Measurements from ENCODE around the gene CENPU.

Gene CENPU

DNA sequence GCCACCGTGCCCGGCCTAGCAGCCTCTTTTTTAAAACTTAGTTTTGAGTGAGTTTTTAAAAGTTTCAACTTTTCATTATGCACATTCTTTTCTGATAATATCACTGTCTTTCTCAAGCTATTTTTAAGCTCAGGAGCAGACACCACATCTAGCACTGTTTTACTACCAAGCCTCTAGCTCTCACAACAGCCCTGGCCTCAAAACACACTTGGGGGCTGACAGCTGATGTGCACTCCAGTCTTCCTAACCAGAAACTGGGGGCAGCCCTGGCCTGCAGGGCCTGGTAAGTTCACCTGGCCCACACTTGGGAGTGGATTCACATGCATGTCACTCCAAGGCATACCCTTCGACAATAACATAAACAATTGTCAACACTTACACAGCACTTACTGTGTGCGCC, 34.0 kb downstream of the CENPU start:
- no peak for DNase-seq

DNA sequence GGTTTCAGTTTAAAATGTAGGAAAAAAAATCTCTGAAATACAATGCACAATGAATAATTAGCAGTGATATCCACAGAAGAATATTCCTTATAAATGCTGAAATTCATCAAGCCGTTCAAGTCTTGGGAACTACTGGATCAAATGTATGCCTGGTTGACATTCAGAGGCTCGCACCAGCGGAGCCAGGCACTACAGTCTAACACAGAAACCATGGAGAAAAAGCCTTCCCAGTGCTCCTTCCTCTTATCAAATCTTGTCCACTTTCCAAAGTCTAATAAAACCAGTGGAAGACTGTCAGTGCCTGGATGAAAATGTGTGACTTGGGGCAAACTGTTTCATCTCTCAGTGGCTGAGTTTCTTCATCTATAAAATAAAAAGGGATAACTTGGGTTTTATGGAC, 35.9 kb downstream of the CENPU start:
- no peak for DNase-seq

DNA sequence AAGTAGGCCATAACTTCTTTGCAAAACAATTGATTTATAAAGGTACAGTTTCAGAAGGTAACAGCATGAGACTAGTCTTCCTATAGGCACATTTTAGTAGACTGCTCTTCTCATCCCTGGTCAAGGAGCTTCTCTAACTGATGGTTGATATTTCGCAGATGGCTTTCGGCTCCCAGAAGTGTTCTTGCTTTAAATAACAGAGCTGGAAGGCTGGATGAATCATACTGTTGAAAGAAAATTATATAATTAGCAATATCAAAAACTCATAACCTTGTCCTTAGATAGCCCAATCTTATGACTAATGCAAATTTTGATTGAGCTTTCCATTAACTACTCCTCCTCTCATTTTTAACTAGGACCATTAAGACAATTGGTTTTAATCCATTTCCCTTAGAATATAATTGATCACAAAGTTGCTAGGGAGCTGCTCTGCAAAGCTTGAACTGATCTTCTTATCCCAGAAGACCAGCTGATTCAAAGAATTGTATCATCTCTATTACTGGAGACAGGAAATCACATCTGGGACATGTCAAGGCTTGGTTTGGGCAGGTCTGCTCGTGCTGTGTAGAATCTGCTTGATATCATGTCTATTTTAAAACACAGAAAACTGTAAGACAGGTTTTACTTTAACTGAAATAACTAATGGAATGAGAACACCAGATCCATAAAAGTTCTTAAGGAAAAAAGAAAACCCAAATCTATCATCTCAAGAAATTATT, 38.6 kb downstream of the CENPU start:
- no peak for DNase-seq

DNA sequence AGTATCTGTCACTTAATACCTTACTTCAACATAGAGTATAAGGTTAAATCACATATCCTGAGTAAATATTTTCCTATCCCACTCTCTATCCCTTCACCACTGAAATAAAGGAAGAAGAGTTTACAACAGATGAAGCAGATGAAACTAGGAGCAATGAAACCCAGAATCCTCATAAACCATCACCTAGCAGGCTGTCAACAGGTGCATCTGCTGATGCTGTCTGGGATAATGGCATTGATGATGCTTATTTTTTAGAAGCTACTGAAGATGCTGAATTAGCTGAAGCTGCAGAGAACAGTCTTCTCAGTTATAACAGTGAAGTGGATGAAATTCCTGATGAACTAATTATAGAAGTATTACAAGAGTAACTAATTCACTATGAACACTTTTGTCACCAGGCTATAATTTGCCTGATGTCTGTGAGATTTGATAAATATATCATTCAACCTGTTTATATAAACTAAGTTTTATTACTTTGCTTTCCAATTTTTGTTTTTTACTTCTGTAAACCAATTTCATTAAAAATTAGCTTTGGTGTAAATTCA, 39.4 kb downstream of the CENPU start:
- DNase-seq = no peak

DNA sequence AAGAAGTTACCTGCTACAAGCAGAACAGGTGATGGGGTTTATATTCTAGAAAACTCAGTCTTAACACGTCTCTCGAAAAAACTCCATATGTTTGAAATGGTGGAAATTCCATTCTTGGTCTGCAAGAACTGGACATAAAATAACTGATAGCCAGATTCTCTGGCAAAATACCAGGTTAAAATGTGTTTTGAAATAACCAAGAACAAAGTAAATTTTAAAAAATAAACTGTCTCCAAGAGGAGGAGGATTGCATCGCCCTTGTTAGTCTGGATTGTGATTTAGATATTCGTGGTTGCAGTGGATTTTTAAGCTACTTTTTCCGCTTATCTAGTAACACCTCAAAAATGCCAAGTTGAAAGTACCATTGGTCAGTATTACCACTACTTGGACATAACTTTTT, 40.8 kb downstream of the CENPU start:
- no peak for DNase-seq

DNA sequence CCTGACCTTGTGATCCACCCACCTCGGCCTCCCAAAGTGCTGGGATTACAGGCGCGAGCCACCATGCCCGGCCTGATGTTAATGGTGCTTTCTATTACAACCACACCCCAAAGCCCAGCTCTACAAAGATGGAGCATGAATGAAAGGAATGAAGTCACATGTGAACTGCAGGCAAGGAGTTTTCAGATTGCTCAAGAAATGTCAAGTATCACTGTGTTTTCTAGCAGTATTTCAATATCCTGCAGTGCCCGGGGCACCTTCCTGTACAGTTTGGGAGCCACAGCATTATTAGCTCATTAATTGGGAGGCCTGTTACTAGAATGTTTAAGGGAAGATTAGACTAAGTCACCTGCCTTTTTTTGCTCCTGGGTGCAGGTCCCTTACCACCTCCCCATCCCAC, 44.2 kb downstream of the CENPU start:
- no peak for DNase-seq

DNA sequence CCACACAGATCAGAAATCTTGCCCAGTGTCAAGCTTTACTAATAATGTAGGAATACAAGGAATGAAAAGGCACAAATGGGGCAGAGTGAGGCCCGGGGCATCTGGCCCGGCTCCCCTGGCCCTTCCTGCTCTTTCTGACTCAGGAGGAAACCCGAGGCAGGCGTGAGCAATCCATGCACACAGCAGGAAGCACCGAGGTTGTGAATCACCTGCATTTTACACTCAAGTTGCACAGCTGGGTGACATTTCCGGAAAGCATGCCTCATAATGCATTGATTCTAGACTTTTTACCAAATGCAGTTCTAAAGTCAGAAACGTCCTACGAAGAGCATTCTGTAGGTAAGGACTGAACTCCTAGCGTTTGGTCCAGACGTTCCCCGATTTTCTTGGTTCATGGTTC, 45.4 kb downstream of the CENPU start:
- DNase-seq = no peak

DNA sequence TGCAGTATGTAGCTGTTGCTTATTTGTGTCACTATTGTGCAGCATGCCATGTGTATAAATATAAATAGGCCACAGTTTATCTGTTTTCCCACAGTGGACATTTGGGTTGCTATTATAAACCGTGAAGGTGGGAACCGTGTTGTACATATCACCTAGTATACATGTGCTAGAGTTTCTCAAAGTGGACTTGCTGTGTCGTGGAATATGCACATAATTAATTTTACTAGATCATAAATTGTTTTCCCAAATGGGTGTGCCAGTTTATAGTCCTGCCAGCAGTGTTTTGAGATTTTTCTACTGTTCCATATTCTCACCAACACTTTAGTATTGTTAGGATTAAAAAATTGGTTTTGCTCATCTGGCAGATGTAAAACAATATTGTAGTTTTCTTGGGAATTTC, 45.9 kb downstream of the CENPU start:
- DNase-seq = no peak

DNA sequence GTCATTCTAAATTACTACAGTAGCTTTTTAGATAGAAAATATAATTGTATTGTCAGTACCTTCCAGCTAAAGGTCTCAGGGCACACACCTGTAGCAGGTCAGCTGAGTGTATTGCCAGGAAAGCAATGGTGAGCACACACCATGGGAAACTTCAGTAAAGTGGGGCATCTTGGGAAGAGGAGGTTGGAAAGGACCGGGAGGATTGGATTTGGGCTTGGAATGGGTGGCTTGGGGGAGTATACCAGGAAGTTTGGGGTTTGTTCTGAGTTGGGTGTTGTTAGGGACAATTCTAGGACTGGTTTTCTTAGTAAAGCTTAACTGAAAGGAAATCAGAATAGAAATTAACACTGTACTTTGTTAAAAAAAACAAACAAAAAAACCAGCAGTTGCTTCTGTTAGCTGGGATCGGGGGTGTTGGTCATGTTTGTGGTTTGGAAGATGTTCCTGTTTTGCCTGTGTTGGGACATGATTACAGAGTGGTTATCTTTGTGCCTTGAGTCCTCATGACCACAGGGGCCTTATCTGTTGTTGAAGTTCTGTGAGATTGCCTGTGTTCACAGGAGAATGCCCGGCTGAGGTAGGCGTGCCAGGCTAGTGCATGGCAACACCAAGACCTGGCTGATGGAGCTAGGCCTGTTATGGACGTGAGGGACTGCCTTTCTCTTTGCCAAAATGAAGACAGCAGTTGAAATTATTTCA, 49.3 kb downstream of the CENPU start:
- no peak for DNase-seq

DNA sequence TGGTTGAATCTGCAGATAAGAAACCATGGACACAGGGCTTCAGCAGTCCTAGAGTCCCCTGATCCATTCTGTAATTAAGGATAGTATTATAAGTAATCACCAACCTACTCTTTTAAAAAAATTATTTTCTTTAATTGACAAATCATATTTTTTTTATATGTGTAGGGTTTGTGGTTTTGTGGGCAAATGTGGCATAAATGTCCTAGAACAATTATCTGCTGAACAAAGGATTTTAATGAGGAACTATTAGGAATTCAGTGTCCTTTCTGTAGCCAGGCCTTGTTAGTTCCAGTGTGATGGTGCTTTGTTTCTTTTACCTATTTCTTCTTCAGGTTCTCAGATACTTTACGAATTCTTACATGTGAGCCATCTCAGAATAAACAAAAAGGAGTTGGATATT, 52.0 kb downstream of the CENPU start:
- no peak for DNase-seq

DNA sequence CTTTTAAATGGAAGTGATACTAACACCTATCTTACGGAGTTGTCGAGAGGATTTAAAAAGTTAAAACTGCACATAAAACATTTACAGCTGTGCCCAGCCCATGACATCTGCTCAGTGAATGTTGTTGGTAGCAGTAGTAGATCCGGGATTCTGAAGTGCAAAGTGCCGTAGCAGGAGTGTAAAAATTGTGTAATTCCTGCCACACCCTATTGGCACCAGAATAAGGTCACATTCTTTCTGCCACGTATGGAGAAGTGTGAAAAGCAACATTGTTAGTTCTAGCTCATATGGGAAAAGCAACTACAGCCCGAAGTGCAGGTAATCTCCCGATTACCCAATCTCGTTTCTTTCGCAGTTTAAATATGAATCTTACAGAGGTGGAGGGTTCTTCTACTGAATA, 53.2 kb downstream of the CENPU start:
- DNase-seq = no peak

DNA sequence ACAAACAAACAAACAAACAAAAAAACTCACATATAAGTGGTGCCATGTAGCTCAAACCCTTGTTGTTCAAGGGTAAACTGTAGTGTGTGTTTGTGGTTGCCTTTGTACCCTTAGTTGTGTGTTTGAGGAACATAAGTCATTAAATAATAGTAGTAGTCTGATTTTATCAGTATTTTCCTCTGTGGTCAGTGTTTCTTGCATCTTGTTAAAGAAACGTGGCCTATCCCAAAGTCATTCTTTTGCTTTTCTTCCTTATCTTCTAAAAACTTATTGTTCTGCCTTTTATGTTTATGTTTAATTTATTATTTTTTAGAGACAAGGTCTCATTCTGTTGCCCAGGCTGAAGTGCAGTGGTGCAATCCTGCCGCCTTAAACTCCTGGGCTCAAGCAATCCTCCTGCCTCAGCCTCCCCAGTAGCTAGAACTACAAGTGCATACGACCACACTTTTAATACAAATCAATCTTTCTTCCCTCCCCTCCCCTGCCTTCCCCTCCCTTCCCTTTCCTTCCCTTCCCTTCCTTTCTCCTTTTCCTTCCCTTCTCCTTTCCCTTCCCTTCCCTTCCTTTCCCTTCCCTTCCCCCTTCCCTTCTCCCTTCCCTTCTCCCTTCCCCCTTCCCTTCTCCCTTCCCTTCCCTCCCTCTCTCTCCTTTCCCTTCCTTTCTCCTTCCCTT, 57.9 kb downstream of the CENPU start:
- no peak for DNase-seq

DNA sequence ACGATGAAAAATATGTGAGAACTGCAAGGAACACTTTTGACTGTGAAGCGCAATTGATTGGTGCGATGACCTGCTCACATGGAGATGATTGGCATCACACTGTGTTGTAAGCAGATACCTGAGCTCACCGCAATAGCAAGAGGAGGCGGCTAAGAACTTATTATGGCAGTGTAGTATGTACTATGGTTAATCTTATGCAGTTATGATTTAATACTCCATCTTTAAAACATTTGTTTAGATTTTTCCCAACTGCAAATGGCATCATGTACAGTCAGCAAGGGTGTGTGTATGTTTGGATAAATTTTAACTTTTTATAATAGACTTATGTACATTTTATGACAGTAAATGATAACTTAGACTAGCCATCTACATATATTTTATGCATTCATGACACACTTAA, 58.9 kb downstream of the CENPU start:
- DNase-seq = no peak

DNA sequence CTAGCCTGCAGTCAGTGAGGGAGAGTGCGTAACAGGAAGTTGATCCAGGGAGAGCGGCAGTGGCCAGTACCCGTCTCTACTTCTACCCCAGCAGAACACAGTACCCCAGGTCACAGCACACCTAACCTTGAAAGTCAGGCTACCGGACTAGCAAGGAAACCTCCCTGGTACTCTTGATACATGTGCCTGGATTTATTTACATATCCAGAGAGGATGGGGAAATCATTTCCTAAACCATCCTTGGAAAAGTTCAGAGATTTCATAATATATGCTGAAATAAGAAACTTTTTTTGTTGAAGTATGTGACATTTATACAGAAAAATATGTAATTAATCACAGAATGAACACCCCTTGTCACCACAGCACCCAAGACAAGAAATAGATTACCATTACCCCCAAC, 59.9 kb downstream of the CENPU start:
- no peak for DNase-seq

DNA sequence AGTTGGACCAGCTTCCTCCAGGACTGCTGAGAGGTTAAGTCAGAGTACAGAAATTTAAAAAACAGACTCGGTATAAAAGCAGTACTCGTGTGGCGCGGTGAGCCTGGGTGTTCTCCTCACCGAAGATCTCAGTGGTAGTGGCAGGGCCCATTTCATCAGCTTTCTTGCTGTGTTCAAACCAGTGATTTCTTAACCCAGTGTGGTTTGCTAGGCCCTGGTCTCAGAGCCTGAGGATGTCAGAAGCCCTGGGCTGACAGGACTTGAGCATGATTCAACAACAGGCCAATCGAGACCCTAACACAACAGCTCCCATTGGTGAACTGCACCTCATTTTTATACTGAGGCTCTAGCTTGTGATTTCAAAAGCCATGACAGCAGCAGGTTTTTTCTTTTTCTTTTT, 61.2 kb downstream of the CENPU start:
- DNase-seq = no peak

DNA sequence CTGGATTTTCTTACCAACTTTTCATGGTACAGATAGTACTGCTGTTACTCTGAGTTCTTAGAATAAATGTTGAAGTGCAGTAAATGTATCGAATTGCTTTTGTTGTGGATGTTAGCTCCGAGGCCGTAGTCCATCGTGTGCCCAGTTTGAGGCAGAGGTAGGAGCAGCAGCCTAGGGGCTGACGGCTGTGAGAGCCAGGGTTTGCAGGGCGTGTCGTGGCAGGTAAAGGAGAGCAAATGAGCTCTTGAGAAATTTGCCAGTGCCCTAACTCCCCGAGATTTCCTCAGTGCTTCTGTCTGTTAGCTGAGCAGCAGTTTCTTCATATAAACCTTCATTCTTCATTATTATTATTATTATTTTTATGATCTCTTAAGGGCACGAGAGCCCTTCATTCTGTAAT, 62.8 kb downstream of the CENPU start:
- DNase-seq = no peak

DNA sequence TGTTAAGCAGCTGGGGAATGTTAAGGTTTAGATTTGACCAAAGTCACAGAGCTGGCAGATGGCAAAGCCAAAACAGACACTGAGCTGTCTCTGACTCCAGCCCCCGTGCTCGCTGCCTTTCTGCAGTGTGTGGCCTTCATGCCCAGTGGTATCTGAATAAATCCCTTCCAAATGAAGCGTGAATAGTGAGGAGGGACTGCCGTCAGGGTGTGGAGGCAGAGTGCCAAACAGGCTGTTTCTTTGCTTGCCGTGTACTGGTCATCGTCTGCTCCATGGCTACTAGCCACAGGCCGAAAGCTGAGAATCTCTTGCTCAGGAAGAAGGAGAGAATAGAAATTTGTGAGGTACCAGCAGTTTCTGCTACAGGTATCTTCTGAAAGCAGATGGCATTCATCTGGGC, 64.6 kb downstream of the CENPU start:
- no peak for DNase-seq

DNA sequence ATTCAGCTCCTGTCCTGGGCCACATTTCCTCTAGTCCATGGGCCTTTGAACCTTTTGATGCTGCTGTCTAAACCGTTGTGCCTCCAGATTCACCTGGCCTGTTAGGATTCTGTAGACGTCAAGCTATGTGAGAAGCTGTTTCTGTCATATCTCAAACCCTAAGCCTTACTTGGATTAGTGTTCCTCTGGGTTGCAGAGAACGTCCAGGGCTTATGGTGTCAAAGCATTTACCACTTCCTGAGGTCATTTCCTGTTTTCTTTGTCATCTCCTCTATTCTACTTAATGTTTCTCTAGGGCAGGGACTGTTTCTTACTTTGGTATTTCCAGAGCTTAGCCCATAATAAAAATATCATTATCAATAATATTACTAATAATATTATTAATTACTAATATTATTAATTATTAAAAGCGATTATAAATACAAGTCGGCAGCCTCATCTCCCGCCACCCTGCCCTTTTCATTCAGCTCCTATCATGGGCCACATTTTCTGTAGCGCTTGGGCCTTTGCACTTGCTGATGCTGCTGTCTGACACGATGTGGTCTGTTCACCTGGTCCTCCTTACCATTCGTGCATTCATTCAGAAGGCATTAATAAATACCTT, 65.3 kb downstream of the CENPU start:
- no peak for DNase-seq

DNA sequence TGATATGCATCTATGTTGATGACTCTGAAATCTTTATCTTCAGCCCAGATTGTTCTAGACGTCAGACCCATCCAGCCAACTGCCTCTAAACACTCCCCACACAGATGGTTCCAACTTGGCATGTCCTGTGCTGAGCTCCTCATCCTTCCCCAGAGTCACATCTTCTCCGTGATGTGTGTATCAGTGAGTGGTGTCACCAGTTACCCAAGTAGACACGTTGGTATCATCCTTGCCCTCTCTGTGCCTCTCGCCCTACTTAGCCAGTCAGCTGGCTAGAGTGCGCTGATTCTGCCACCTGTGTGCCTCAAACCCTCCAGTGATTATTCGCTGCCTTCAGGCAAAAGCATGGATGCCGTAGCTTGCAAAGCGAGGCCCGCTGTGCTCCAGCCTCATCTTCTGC, 65.8 kb downstream of the CENPU start:
- DNase-seq = no peak

DNA sequence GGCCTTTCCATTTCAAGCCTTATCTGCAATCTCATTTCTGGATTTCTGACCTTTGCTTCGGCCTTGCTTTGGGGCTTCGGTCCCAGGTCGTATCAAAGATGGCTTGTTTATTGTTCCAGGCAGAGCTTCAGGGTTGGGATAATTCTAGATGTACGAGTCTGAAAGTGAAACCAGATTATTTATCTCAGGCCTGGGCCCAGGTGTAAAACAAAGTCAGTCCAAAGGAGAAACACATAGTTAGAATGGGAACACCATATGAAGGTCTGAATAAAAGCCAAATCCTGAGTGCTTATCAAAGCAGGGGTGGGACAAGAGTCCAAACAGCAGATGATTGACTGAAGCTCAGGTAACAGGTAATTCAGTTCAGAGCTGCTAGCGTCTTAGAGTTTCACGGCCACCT, 67.2 kb downstream of the CENPU start:
- no peak for DNase-seq

DNA sequence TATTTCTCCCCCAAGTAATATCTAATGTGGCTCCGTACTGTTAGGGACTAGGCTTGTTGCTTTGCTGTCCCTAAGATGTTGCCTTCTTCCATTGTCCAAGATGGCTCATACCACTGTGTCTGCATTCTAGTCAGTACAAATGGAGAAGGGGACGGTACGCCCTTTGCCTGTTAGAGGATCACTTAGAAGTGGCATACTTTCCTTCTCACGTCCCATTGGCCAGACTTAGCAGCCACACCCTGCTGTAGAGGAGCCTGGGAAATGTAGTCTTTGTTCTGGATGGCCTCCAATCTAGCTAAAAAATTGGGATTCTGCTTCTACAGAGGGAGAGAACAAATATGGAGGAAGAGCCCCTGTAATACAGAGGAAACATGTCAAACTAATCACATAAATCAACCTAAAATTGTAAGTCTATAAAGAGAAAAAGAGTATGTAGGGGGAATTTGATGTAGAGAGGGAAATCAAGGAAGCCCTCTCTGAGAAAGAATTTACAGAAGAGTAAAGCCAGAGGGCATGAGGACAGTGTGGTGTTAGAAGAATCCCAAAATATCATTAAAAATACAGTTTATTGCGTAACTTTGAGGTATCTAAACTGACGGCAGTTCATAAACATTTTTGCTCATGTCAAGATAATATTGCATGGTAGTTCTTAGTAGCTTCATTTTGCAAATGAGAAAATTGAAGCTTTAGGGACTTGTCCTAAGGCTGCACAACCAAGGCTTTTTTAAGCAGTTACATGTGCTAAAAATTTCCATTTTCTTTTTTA, 69.3 kb downstream of the CENPU start:
- DNase-seq = no peak

DNA sequence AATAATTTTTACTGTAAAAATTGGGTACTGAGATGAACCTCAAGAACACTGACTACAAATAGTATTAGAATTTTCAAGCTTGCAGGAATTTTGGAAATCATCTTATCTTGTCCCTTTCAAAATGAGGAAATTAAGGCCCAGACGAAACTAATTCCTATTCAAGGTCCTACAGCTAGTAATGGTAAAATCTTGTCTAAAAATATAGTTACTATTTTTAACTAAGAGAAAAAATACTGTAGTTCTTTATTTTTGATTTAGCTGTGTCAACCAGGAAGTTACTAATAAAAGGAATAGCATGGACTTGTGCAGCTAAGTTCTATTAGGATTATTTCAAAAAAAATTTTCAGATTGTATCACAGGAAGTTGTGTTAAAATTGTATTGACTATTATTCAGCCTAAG, 71.7 kb downstream of the CENPU start:
- DNase-seq = no peak

DNA sequence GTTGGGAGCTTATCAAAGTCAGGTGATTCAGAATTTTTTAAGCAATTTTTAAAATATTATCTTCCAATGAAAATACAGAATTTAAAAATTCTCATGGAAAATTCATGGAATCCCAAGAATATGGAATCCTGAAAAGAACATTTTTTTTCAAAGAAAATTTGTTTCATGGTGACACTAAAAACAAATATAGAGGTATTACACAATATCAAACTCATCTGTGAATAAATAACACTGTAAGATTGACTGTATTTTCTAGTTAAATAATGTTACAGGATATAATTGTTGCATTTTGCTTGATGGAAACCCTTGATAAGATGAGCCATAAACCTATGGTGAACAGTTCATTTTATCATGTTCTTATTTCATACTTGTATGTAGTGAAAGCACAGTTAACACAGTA, 72.9 kb downstream of the CENPU start:
- DNase-seq = no peak

Measured in NK-92 treated with Interleukin-12 subunit alpha and Interleukin-12 subunit beta, amount 100 ng/mL, for 24 hours (cell line).